ENCODE data around the gene CDIP1.

DNA sequence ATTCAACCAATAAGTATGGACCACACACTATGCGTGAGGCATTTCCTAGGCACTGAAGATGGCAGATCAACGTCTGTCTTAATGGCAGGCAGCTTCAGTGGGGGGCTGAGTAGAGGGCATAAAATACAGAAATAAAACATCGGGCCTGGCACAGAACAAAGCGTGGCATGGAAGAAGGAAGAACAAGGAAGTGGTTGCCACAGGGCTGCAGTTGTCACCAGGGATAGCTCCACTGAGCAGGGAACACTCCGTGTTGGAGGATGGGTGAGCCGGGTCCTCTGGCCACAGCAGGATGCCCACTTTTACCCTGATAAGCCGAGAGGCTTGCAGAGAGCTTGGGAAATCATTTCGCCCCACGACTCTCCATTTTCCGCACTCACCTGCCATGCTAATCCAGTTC, 6.3 kb downstream of the CDIP1 start:
- TF ChIP-seq, protein P1, sequence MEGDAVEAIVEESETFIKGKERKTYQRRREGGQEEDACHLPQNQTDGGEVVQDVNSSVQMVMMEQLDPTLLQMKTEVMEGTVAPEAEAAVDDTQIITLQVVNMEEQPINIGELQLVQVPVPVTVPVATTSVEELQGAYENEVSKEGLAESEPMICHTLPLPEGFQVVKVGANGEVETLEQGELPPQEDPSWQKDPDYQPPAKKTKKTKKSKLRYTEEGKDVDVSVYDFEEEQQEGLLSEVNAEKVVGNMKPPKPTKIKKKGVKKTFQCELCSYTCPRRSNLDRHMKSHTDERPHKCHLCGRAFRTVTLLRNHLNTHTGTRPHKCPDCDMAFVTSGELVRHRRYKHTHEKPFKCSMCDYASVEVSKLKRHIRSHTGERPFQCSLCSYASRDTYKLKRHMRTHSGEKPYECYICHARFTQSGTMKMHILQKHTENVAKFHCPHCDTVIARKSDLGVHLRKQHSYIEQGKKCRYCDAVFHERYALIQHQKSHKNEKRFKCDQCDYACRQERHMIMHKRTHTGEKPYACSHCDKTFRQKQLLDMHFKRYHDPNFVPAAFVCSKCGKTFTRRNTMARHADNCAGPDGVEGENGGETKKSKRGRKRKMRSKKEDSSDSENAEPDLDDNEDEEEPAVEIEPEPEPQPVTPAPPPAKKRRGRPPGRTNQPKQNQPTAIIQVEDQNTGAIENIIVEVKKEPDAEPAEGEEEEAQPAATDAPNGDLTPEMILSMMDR (IDR thresholded peaks at IDR 0.05; ENCODE audit: control extremely low read depth in 1 of 3, insufficient read depth in 1 of 3, low read depth in 1 of 3, low read length in 3 of 3), result no peak
- TF ChIP-seq SP1 (IDR thresholded peaks at IDR 0.05; ENCODE audit: low read depth, low read length) (no peak), EZH2 (IDR thresholded peaks at IDR 0.05; ENCODE audit: low read depth, low read length, severe bottlenecking) (no peak), RAD21 (IDR thresholded peaks at IDR 0.05 in 1 of 2, conservative IDR thresholded peaks at IDR 0.05 in 1 of 2; ENCODE audit: low read depth in 2 of 2, low read length in 2 of 2) (no peak), POLR2AphosphoS5 (IDR thresholded peaks at IDR 0.05; ENCODE audit: low read depth, low read length) (no peak), SIN3A (conservative IDR thresholded peaks at IDR 0.05 in 1 of 2, IDR thresholded peaks at IDR 0.05 in 1 of 2; ENCODE audit: low read depth in 1 of 2, low read length in 2 of 2) (no peak)
- TF ChIP-seq, protein P2, sequence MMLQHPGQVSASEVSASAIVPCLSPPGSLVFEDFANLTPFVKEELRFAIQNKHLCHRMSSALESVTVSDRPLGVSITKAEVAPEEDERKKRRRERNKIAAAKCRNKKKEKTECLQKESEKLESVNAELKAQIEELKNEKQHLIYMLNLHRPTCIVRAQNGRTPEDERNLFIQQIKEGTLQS (IDR thresholded peaks at IDR 0.05; ENCODE audit: insufficient read depth, low read depth, low read length), result no peak

All from H1 (cell line).